H1 (cell line): ENCODE data around the gene DYNC1H1. TPM values are rescaled to one million over a fixed set of nuclear protein-coding genes. Genes with fewer than 3 reads are reported as not detected.

Experiments
- CTCF ChIA-PET: fragments of 300-600 bp; sonication (Branson Sonifier 250); formaldehyde crosslinking; loops from one replicate; lab custom pipeline; 2021; ENCODE audit not compliant: partially characterized antibody; lab: Charles Lee
- POLR2A ChIA-PET: fragments of 300-600 bp; sonication (Branson Sonifier 250); formaldehyde crosslinking; loops from one replicate; lab custom pipeline; 2021; ENCODE audit warnings: inconsistent platforms; ENCODE audit not compliant: partially characterized antibody; lab: Charles Lee
- DNase-seq, 2 experiments: peaks; one replicate each; pipeline versions ENCODE4 v3.0.0 to v3.0.0-alpha.2; 2010 to 2022; ENCODE audit warnings: low spot score in 2 of 2, low read depth in 1 of 2, mixed read lengths in 1 of 2
- FAIRE-seq: peaks from 2 replicates; lab custom pipeline; 2011; peaks lifted over from hg19 to GRCh38; lab: Jason Lieb, UNC
- H2AFZ ChIP-seq: 2 replicates; pipeline ENCODE4 v1.8.1; 2012; ENCODE audit warnings: low read length, inconsistent platforms
- H2AK5ac ChIP-seq: 2 replicates; pipeline ENCODE4 v1.6.1; 2013; ENCODE audit warnings: low read depth, low read length
- H2BK120ac ChIP-seq: replicated peaks from 2 replicates; pipeline ENCODE3; 2013; ENCODE audit warnings: low read depth, low read length, inconsistent platforms
- H2BK12ac ChIP-seq: 2 replicates; pipeline ENCODE4 v1.6.1; 2013; ENCODE audit warnings: low read depth, low read length
- H2BK15ac ChIP-seq: 2 replicates; pipeline ENCODE4 v1.6.1; 2013; ENCODE audit warnings: low read length
- H2BK20ac ChIP-seq: 2 replicates; pipeline ENCODE4 v1.6.1; 2013; ENCODE audit warnings: low read length
- H2BK5ac ChIP-seq: 2 replicates; pipeline ENCODE4 v1.6.1; 2013; ENCODE audit warnings: low read depth, low read length
- H3K14ac ChIP-seq: 2 replicates; pipeline ENCODE4 v1.6.1; 2013; ENCODE audit warnings: inconsistent platforms; ENCODE audit not compliant: insufficient read length
- H3K18ac ChIP-seq: 2 replicates; pipeline ENCODE4 v1.6.1; 2013; ENCODE audit warnings: low read length; ENCODE audit errors: extremely low read depth
- H3K23ac ChIP-seq: 2 replicates; pipeline ENCODE4 v1.6.1; 2013; ENCODE audit warnings: inconsistent platforms; ENCODE audit not compliant: insufficient read length
- H3K23me2 ChIP-seq: 2 replicates; pipeline ENCODE4 v1.6.1; 2013; ENCODE audit warnings: low read depth, low read length
- H3K27ac ChIP-seq: 2 replicates; pipeline ENCODE4 v1.6.1; 2011; ENCODE audit warnings: low read depth, low read length, inconsistent platforms
- H3K27me3 ChIP-seq, 4 experiments: replicated peaks in 1 of 4; 1 replicate in 1 of 4; 2 replicates in 3 of 4; pipeline versions ENCODE4 v1.6.1 to v1.8.1; 2011 to 2013; ENCODE audit warnings: low read length in 3 of 4, mild to moderate bottlenecking in 3 of 4, inconsistent platforms in 2 of 4, mixed read lengths in 2 of 4, moderate library complexity in 1 of 4; ENCODE audit not compliant: control insufficient read depth in 3 of 4, insufficient read depth in 3 of 4; ENCODE audit errors: extremely low read depth in 1 of 4
- H3K36me3 ChIP-seq, 4 experiments: 2 replicates each; pipeline versions ENCODE4 v1.6.1 to v1.8.1; 2011 to 2013; ENCODE audit warnings: mild to moderate bottlenecking in 4 of 4, low read length in 3 of 4, moderate library complexity in 2 of 4, control low read depth in 1 of 4, inconsistent platforms in 1 of 4; ENCODE audit not compliant: insufficient read depth in 4 of 4, control insufficient read depth in 2 of 4
- H3K4ac ChIP-seq: replicated peaks from 2 replicates; pipeline ENCODE3; 2013; ENCODE audit warnings: low read length, low read depth, mixed read lengths, inconsistent platforms; ENCODE audit not compliant: insufficient read length
- H3K4me1 ChIP-seq, 4 experiments: replicated peaks in 1 of 4; 1 replicate in 1 of 4; 2 replicates in 3 of 4; pipeline versions ENCODE4 v1.6.1 to v1.8.1; 2011 to 2013; ENCODE audit warnings: low read length in 3 of 4, inconsistent platforms in 2 of 4, mixed read lengths in 1 of 4; ENCODE audit not compliant: insufficient read depth in 4 of 4, control insufficient read depth in 3 of 4
- H3K4me2 ChIP-seq, 2 experiments: 2 replicates each; pipeline versions ENCODE4 v1.6.1 to v1.8.1; 2011 to 2013; ENCODE audit warnings: low read depth in 2 of 2, low read length in 2 of 2, control low read depth in 1 of 2, inconsistent platforms in 1 of 2, mild to moderate bottlenecking in 1 of 2; ENCODE audit not compliant: insufficient read depth in 1 of 2
- H3K4me3 ChIP-seq, 4 experiments: fragments of 200-600, 300-600 bp in 1 of 4; sonication (generic), shearing (Covaris generic), sonication (Bioruptor Twin) in 1 of 4; 2 replicates each; pipeline versions ENCODE4 v1.5.1 to v1.8.1; 2011 to 2016; ENCODE audit warnings: low read length in 4 of 4, low read depth in 3 of 4, control low read depth in 2 of 4, inconsistent platforms in 2 of 4, mild to moderate bottlenecking in 2 of 4, mixed read lengths in 1 of 4, moderate library complexity in 1 of 4; ENCODE audit not compliant: insufficient read depth in 2 of 4; ENCODE audit errors: extremely low read depth in 1 of 4
- H3K56ac ChIP-seq: replicated peaks from 2 replicates; pipeline ENCODE3; 2013; ENCODE audit warnings: low read depth, mild to moderate bottlenecking, mixed read lengths, low read length, inconsistent platforms; ENCODE audit not compliant: insufficient read length
- H3K79me1 ChIP-seq: 2 replicates; pipeline ENCODE4 v1.6.1; 2013; ENCODE audit warnings: low read depth, low read length, control low read depth
- H3K79me2 ChIP-seq, 2 experiments: 2 replicates each; pipeline versions ENCODE4 v1.6.1 to v1.8.1; 2012 to 2013; ENCODE audit warnings: low read length in 2 of 2, mild to moderate bottlenecking in 2 of 2, inconsistent platforms in 1 of 2; ENCODE audit not compliant: insufficient read depth in 2 of 2, control insufficient read depth in 1 of 2
- H3K9ac ChIP-seq, 4 experiments: replicated peaks in 1 of 4; 1 replicate in 1 of 4; 2 replicates in 3 of 4; pipeline versions ENCODE4 v1.6.1 to v1.8.1; 2011 to 2013; ENCODE audit warnings: low read depth in 3 of 4, low read length in 3 of 4, control low read depth in 2 of 4, mild to moderate bottlenecking in 2 of 4, moderate library complexity in 2 of 4, inconsistent platforms in 1 of 4; ENCODE audit errors: extremely low read depth in 1 of 4
- H3K9me3 ChIP-seq, 2 experiments: 2 replicates each; pipeline versions ENCODE4 v1.6.1 to v1.8.1; 2012 to 2013; ENCODE audit warnings: mild to moderate bottlenecking in 2 of 2, moderate library complexity in 2 of 2, control low read depth in 1 of 2, inconsistent platforms in 1 of 2, low read depth in 1 of 2, low read length in 1 of 2, mixed read lengths in 1 of 2; ENCODE audit not compliant: insufficient read depth in 2 of 2
- H4K20me1 ChIP-seq, 2 experiments: replicated peaks in 1 of 2; 2 replicates each; pipeline versions ENCODE3 to v1.8.1; 2011 to 2013; ENCODE audit warnings: inconsistent platforms in 2 of 2, low read length in 2 of 2, mild to moderate bottlenecking in 1 of 2; ENCODE audit not compliant: insufficient read depth in 2 of 2, control insufficient read depth in 1 of 2
- H4K5ac ChIP-seq: 2 replicates; pipeline ENCODE4 v1.6.1; 2013; ENCODE audit warnings: low read length, low read depth, mixed read lengths, inconsistent platforms; ENCODE audit not compliant: insufficient read length
- H4K8ac ChIP-seq: 2 replicates; pipeline ENCODE4 v1.8.0; 2013; ENCODE audit warnings: mild to moderate bottlenecking, moderate library complexity, low read length, inconsistent platforms; ENCODE audit not compliant: insufficient read depth; ENCODE audit errors: extremely low read depth
- H4K91ac ChIP-seq: replicated peaks from 2 replicates; pipeline ENCODE3; 2013; ENCODE audit warnings: low read length, mixed read lengths, inconsistent platforms; ENCODE audit not compliant: insufficient read length
- BCL11A ChIP-seq, 2 experiments: IDR thresholded peaks; one replicate each; pipeline ENCODE4 v1.6.1; 2011; ENCODE audit warnings: low read depth in 2 of 2, low read length in 2 of 2, mild to moderate bottlenecking in 2 of 2
- HDAC2 ChIP-seq, 2 experiments: fragments of 300-600 bp in 1 of 2; sonication (generic) in 1 of 2; IDR thresholded peaks; 2 replicates each; pipeline ENCODE4 v1.6.1; 2011 to 2012; ENCODE audit warnings: low read depth in 2 of 2, low read length in 2 of 2, mild to moderate bottlenecking in 2 of 2, moderate library complexity in 2 of 2, borderline replicate concordance in 1 of 2, inconsistent platforms in 1 of 2
- HDAC6 ChIP-seq: IDR thresholded peaks from one replicate; pipeline ENCODE4 v1.7.1; 2012; ENCODE audit warnings: low read depth, mild to moderate bottlenecking, inconsistent platforms, low read length, moderate library complexity
- WGBS, 2 experiments: shearing (Covaris generic) in 1 of 2; methylation state at CpG; one replicate each; pipeline versions ENCODE4 v1.1.6 to v1.1.7; 2013 to 2015; ENCODE audit warnings: low lambda C conversion rate in 2 of 2, mixed read lengths in 2 of 2, inconsistent platforms in 1 of 2, low coverage in 1 of 2, missing lambda C conversion rate in 1 of 2; ENCODE audit not compliant: insufficient replicate concordance in 2 of 2, insufficient coverage in 1 of 2, insufficient read length in 1 of 2; ENCODE audit errors: extremely low coverage in 1 of 2, missing lambda C conversion rate in 1 of 2; 5-methylcytosine and 5-hydroxymethylcytosine counted together
- polyA plus RNA-seq, 7 experiments: library from polyadenylated mRNA; depleted of rRNA in 3 of 7; stranded (reverse) in 5 of 7; unstranded in 2 of 7; fragments of >200 nt in 5 of 7; fragments of 200-250 nt in 2 of 7; gene quantifications; 1 replicate in 5 of 7; 2 replicates in 1 of 7; 4 replicates in 1 of 7; pipeline versions ENCODE4 v1.2.1 to v1.2.3, GENCODE V29; 2011 to 2013; ENCODE audit warnings: missing spikeins in 2 of 7, mixed read lengths in 2 of 7
- total RNA-seq: library from RNA; stranded (reverse); fragmentation: NEBNext Ultra II Directional; extraction: Animal tissue kit (Norgen Biotek cat#: 25700); gene quantifications from 2 replicates; pipeline ENCODE4 v1.2.1, GENCODE V29; 2021
- TF ChIP-seq, protein P1 (sequence below): IDR thresholded peaks from 2 replicates; pipeline ENCODE4 v1.6.1; 2012; ENCODE audit warnings: low read length, inconsistent platforms

DYNC1H1 gene
- total and polyA plus RNA-seq, 2 of the 8 experiments (the other 6 are each of a cell fraction or from before 2014, with no cell fraction given), result 238 to 387 TPM

- H2BK12ac ChIP-seq, result no peak overlapping the region
- no peak overlapping the region for H2BK20ac ChIP-seq
- H4K91ac ChIP-seq, result no peak overlapping the region
- H3K4me2 ChIP-seq, result no peak overlapping the region
- no peak overlapping the region for H2AK5ac ChIP-seq
- H3K4me1 ChIP-seq, result no peaks in the 10 kb centered on the region
- no peaks in the 10 kb centered on the region for H3K9me3 ChIP-seq
- WGBS, 2 experiments, result 92% methylated on average over 20 of the region's 22 CpGs; no CpG with 5 or more reads in 1 of the 2 experiments
- no peak overlapping the region for H3K14ac ChIP-seq
- H3K23ac ChIP-seq, result no peak overlapping the region
- no peak overlapping the region for H3K18ac ChIP-seq
- peaks cover 0 to 10% of the 10 kb centered on the region in 2 experiments for H4K20me1 ChIP-seq
- H3K27ac ChIP-seq, result no peak overlapping the region
- no peaks in the 10 kb centered on the region for H3K23me2 ChIP-seq
- no peaks in the 10 kb centered on the region for H3K79me2 ChIP-seq
- no peaks in the 10 kb centered on the region for H3K79me1 ChIP-seq
- no peak overlapping the region for H3K56ac ChIP-seq
- no peak overlapping the region; the same call in 1 of the 2 replicates for H2BK5ac ChIP-seq
- DNase-seq (no peak), FAIRE-seq (no peak)
- H3K4me3 ChIP-seq, result no peak overlapping the region
- peaks cover 46 to 77% (median 68%) of the 10 kb centered on the region in 4 experiments for H3K36me3 ChIP-seq
- H2BK120ac ChIP-seq, result no peak overlapping the region
- no peak overlapping the region for H4K8ac ChIP-seq
- no peak overlapping the region for H2AFZ ChIP-seq
- no peak overlapping the region for H4K5ac ChIP-seq
- no peak overlapping the region for H2BK15ac ChIP-seq
- no peaks in the 10 kb centered on the region for H3K27me3 ChIP-seq
- H3K9ac ChIP-seq, result no peak overlapping the region
- ChIA-PET CTCF (interaction anchor here (1.1 to 2.2 kb wide), 3 partner anchors 11 to 53 kb away, joined by 3 to 9 read pairs (median 6); no protein-coding TSS in a partner anchor), POLR2A (interaction anchor here (1.1 kb wide), 1 partner anchor 9 kb away, joined by 3 read pairs; no protein-coding TSS in a partner anchor)
- H3K4ac ChIP-seq, result no peak overlapping the region
- TF ChIP-seq, protein P1, sequence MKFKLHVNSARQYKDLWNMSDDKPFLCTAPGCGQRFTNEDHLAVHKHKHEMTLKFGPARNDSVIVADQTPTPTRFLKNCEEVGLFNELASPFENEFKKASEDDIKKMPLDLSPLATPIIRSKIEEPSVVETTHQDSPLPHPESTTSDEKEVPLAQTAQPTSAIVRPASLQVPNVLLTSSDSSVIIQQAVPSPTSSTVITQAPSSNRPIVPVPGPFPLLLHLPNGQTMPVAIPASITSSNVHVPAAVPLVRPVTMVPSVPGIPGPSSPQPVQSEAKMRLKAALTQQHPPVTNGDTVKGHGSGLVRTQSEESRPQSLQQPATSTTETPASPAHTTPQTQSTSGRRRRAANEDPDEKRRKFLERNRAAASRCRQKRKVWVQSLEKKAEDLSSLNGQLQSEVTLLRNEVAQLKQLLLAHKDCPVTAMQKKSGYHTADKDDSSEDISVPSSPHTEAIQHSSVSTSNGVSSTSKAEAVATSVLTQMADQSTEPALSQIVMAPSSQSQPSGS, result no peak
- TF ChIP-seq HDAC6, result no peak
- TF ChIP-seq HDAC2 (IDR thresholded peaks at IDR 0.05; ENCODE audit: borderline replicate concordance in 1 of 2, low read depth in 2 of 2, low read length in 2 of 2), result no peak
- TF ChIP-seq BCL11A (IDR thresholded peaks at IDR 0.05; ENCODE audit: low read depth in 2 of 2, low read length in 2 of 2), result no peak
These were observed 79.1 kb downstream of the DYNC1H1 start for GRCh38 chr14:102043251-102044025.
